ENCODE results near the gene LTBP3.

The LTBP3 gene

GRCh38 chr11:65590240-65590738 lies 32.1 kb upstream of the LTBP3 start:
- ATAC-seq = no peak
- Mint-ChIP-seq H3K27ac (peak overlapping the region; percentile 98), H3K27me3 (no peaks in the 10 kb centered on the region), H3K36me3 (peaks cover 39% of the 10 kb centered on the region), H3K9me3 (no peaks in the 10 kb centered on the region), H3K4me1 (peaks cover 72% of the 10 kb centered on the region), H3K4me3 (no peak overlapping the region)

DNA sequence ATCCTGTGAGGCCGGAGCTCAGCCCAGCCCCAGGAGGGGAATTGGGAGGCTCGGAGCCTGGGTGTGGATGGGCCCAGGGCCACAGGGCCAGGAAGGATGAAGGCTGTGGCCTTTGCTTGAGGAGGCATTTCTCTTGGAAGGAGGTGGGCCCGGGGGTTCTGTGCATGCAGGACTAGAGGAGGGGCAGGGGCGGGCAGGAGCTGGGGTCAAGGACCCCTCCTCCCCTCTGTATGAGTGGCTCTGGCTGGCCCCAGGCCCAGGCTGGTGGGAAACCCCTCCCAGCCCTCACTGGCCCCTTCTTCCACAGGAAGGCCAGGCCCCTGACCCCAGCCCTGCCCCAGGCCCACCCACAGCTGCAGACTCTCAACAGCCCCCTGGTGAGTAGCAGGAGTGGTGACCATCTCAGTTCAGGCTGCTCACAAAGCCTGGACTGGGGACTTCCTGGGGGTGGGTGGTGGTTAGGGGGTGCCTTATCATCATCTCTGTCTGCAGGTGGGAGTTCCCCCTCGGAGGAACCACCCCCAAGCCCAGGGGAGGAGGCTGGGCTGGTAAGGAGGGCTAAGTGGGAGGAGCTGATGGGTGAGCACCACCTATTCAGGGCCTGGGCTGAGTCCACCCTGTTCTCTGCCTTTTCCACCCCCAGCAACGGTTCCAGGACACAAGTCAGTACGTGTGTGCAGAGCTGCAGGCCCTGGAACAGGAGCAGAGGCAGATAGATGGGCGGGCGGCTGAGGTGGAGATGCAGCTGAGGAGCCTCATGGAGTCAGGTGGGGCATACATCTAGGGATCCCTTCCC lies 31.5 kb upstream of the LTBP3 start:
- Mint-ChIP-seq H3K27me3 (no peaks in the 10 kb centered on the region), H3K9me3 (no peaks in the 10 kb centered on the region), H3K27ac (peak overlapping the region; percentile 98), H3K4me3 (peak overlapping the region; percentile 14), H3K4me1 (peaks cover 66% of the 10 kb centered on the region), H3K36me3 (peaks cover 39% of the 10 kb centered on the region)
- peak; percentile 47 for ATAC-seq

DNA sequence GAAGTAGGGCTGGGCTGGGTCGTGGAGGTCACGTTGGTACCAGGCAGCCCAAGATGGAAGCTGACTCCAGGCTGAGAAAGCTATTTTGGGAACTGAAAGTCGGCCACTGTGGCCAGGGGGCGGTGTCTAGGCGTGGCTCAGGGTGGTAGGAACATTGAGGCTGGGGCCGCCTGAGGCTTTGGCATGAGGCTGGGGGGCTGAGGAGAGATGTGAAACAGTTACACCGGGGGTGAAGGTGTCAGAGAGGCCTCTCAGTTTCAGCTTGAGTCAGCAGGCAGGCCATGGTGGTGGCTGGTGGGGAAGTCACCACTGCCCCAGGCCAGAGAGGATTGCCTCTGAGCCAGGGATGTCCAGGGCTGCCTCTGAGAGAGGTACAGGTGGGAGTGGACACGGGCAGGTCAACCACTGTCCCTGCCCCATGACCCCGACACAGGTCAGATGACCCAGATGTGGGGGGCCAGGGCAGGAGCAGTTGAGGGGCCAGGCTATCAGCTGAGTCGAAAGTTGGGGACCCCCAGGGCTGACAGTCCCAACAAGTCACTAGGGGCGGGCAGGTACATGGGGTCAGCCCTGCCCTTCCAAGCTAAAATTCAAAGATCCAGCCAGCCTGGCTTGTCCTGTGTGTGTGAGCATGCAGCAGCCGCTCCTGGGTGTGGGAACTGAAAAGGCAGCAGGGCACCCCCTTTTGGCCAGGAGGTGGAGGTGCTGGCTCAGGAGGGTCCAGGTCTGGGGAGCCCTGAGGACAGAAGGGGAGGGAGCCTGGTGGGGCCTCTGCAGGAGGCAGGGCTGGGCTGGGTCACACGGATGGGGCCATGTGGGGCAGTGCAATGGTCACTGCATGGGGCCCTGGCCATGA lies 30.3 kb upstream of the LTBP3 start:
- Mint-ChIP-seq H3K4me1 (peaks cover 65% of the 10 kb centered on the region), H3K36me3 (peaks cover 50% of the 10 kb centered on the region), H3K9me3 (no peaks in the 10 kb centered on the region), H3K27me3 (no peaks in the 10 kb centered on the region), H3K27ac (peak overlapping the region; percentile 98), H3K4me3 (peak overlapping the region; percentile 61)
- peak; percentile 91 for ATAC-seq

DNA sequence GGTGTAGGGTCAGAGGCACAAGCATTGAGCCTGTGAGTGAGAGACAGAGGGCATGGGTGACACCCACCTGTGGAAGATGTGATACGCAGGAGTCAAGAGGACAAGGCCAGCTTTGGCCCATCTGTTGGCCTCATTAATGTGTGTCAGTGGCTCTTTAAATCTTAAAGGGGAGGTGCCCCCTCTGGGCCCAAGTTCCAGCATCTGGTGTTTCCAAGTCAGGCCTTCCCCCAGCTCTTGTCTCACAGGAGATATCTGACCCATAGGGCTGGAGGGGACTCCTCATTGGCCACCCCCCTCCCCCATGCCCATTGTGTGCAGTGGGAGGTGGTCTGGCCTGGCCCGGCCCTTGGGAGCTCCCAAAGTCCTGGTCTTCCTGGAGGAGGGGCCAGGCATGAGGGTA lies 28.5 kb upstream of the LTBP3 start:
- H3K4me1 Mint-ChIP-seq = peaks cover 75% of the 10 kb centered on the region
- no peaks in the 10 kb centered on the region for H3K9me3 Mint-ChIP-seq
- peaks cover 59% of the 10 kb centered on the region for H3K36me3 Mint-ChIP-seq
- ATAC-seq = no peak
- H3K4me3 Mint-ChIP-seq = no peak overlapping the region
- no peaks in the 10 kb centered on the region for H3K27me3 Mint-ChIP-seq
- H3K27ac Mint-ChIP-seq = peak overlapping the region; percentile 98

GRCh38 chr11:65586247-65586630 lies 28.1 kb upstream of the LTBP3 start:
- Mint-ChIP-seq H3K4me3 (peak overlapping the region; percentile 42), H3K9me3 (no peaks in the 10 kb centered on the region), H3K27ac (peak overlapping the region; percentile 98), H3K4me1 (peaks cover 76% of the 10 kb centered on the region), H3K36me3 (peaks cover 59% of the 10 kb centered on the region), H3K27me3 (no peaks in the 10 kb centered on the region)
- ATAC-seq = no peak

GRCh38 chr11:65585396-65586246 lies 27.5 kb upstream of the LTBP3 start:
- Mint-ChIP-seq H3K27me3 (no peaks in the 10 kb centered on the region), H3K4me1 (peaks cover 76% of the 10 kb centered on the region), H3K9me3 (no peaks in the 10 kb centered on the region), H3K36me3 (peaks cover 59% of the 10 kb centered on the region), H3K4me3 (peak overlapping the region; percentile 42), H3K27ac (peak overlapping the region; percentile 98)
- no peak for ATAC-seq

- ATAC-seq = no peak
- H3K4me3 Mint-ChIP-seq = no peak overlapping the region
- peaks cover 67% of the 10 kb centered on the region for H3K4me1 Mint-ChIP-seq
- H3K27me3 Mint-ChIP-seq = no peaks in the 10 kb centered on the region
- no peaks in the 10 kb centered on the region for H3K9me3 Mint-ChIP-seq
- peaks cover 60% of the 10 kb centered on the region for H3K36me3 Mint-ChIP-seq
- peak overlapping the region; percentile 24 for H3K27ac Mint-ChIP-seq
Measured at GRCh38 chr11:65584723-65585171, 26.6 kb upstream of the LTBP3 start.

- no peaks in the 10 kb centered on the region for H3K27me3 Mint-ChIP-seq
Measured at GRCh38 chr11:65584106-65584505, 25.9 kb upstream of the LTBP3 start.

DNA sequence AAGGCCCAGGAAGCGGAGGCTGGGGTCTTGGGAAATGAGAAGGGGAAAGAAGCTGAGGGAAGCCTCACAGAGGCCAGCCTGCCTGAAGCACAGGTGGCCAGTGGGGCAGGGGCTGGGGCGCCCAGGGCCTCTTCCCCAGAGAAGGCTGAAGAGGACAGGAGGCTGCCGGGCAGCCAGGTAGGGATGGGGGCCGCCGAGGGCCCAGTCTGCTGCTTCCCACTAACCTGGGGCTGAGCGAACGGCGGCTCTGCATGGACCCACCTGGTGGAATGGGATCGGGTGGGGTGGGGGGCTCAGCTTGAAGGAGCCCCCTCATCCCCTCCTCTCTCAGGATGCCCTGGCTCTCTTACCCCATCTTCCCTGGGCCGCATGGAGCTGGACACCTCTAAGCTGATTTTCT lies 25.4 kb upstream of the LTBP3 start:
- H3K27ac Mint-ChIP-seq = peak overlapping the region; percentile 38
- H3K4me1 Mint-ChIP-seq = peaks cover 61% of the 10 kb centered on the region
- ATAC-seq = no peak
- peaks cover 70% of the 10 kb centered on the region for H3K36me3 Mint-ChIP-seq
- H3K9me3 Mint-ChIP-seq = no peaks in the 10 kb centered on the region
- no peak overlapping the region for H3K4me3 Mint-ChIP-seq
- H3K27me3 Mint-ChIP-seq = no peaks in the 10 kb centered on the region

More at GRCh38 chr11:65584106-65584505, 25.9 kb upstream of the LTBP3 start:
- Mint-ChIP-seq H3K4me1 (peaks cover 61% of the 10 kb centered on the region), H3K36me3 (peaks cover 65% of the 10 kb centered on the region), H3K27ac (peak overlapping the region; percentile 24), H3K4me3 (no peak overlapping the region), H3K9me3 (no peaks in the 10 kb centered on the region)
- no peak for ATAC-seq

GRCh38 chr11:65581928-65582327 lies 23.8 kb upstream of the LTBP3 start:
- Mint-ChIP-seq H3K27ac (peak overlapping the region; percentile 38), H3K4me1 (peaks cover 58% of the 10 kb centered on the region), H3K27me3 (no peaks in the 10 kb centered on the region), H3K36me3 (peaks cover 76% of the 10 kb centered on the region), H3K4me3 (no peak overlapping the region), H3K9me3 (no peaks in the 10 kb centered on the region)
- no peak for ATAC-seq

DNA sequence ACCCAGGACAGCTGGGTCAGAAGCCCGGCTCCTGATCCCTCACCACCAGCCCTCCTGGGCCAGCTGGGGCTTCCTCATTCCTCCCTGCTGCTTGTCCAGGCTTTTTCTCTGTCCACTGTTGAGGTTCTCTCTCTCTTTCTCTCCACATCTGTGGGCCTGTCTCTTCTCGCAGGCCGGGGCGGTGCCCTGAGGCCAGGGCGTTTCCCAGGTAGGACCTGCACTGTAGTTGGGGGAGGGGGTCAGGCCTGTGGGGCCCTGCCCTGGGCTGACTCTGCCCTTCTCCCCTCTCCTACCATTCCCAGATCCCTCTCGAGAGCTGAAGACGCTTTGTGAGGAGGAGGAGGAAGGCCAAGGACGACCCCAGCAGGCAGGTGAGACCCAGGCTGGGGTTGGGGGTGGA lies 22.6 kb upstream of the LTBP3 start:
- Mint-ChIP-seq H3K9me3 (no peaks in the 10 kb centered on the region), H3K36me3 (peaks cover 64% of the 10 kb centered on the region), H3K4me3 (no peak overlapping the region), H3K27ac (peak overlapping the region; percentile 48), H3K4me1 (peaks cover 52% of the 10 kb centered on the region), H3K27me3 (no peaks in the 10 kb centered on the region)
- no peak for ATAC-seq

DNA sequence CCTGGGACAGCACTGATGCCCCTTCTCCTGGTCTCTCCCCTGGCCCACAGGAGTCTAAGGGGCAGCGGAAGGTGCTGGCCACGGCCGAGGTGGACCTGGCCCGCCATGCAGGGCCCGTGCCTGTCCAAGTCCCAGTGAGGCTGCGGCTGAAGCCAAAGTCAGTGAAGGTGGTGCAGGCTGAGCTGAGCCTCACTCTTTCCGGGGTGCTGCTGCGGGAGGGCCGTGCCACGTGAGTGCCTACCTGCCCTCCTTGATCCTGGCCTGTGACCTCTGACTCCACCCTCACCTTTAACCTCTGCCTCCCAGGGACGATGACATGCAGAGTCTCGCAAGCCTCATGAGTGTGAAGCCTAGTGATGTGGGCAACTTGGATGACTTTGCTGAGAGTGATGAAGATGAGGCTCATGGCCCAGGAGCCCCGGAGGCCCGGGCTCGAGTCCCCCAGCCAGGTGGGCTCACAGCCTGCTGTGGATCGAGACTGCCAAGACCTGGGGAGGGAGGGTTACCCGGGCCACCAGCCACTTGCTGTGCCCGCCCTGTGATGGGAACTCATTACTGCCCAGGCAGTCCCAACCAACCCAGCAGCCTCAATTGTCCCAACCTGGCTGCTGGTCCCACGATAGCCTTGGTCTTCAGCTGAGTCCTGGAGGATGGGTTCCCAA lies 22.0 kb upstream of the LTBP3 start:
- no peak overlapping the region for H3K4me3 Mint-ChIP-seq
- no peak for ATAC-seq
- H3K4me1 Mint-ChIP-seq = peaks cover 50% of the 10 kb centered on the region
- no peaks in the 10 kb centered on the region for H3K9me3 Mint-ChIP-seq
- peaks cover 60% of the 10 kb centered on the region for H3K36me3 Mint-ChIP-seq
- no peaks in the 10 kb centered on the region for H3K27me3 Mint-ChIP-seq
- H3K27ac Mint-ChIP-seq = peak overlapping the region; percentile 48

DNA sequence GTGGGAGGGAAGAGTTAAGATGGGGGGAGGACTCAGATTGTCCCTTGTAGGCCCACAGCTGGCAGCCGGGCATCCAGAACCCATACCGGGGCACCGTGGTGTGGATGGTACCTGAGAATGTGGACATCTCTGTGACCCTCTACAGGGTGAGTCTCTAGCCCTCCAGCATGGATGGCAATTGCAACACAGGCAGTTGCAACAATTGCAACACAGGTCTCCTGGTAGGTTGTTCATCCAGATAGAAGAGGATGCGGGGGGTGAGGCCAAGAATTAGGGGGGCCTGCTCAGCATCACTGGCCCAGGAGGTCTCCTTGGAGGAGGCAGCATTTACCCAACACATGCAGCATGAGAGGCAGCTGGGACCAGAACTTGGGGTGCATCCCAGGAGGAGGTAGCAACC lies 21.1 kb upstream of the LTBP3 start:
- peak overlapping the region; percentile 69 for H3K27ac Mint-ChIP-seq
- H3K4me3 Mint-ChIP-seq = no peak overlapping the region
- H3K27me3 Mint-ChIP-seq = no peaks in the 10 kb centered on the region
- H3K9me3 Mint-ChIP-seq = no peaks in the 10 kb centered on the region
- peaks cover 57% of the 10 kb centered on the region for H3K36me3 Mint-ChIP-seq
- no peak for ATAC-seq
- H3K4me1 Mint-ChIP-seq = peaks cover 54% of the 10 kb centered on the region

DNA sequence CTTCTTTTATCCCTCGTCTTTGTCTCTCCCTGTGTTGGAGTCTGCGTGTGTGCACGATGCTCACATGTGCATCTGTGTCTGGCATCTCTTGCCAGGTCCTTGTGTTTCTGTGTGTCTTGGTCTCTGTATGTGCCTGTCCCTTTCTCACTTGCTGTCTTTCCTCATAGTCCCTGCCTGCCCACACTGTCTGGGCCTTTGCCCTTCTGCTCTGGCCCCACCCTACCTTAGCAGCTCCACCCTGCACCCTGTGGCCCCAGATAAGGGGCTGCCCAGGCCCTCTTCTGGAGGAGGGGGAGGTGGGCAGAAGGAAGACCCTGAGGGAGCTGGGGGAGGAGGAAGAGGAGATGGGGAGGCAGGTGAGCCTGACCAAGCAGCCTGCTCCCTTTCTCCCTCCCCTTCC lies 20.5 kb upstream of the LTBP3 start:
- ATAC-seq = no peak
- Mint-ChIP-seq H3K36me3 (peaks cover 55% of the 10 kb centered on the region), H3K9me3 (no peaks in the 10 kb centered on the region), H3K27me3 (no peaks in the 10 kb centered on the region), H3K27ac (peak overlapping the region; percentile 69), H3K4me3 (peak overlapping the region; percentile 85), H3K4me1 (peaks cover 54% of the 10 kb centered on the region)
